ENCODE data around the gene FGF2.
"Not testable (repeated sequence)": the region's sequence is repeated elsewhere in the genome, so short reads cannot be mapped to it uniquely, and the experiment has no call there.

Gene FGF2

GRCh38 chr4:122945136-122945535 lies 118.5 kb downstream of the FGF2 start:
- DNase-seq = not testable (repeated sequence)

DNA sequence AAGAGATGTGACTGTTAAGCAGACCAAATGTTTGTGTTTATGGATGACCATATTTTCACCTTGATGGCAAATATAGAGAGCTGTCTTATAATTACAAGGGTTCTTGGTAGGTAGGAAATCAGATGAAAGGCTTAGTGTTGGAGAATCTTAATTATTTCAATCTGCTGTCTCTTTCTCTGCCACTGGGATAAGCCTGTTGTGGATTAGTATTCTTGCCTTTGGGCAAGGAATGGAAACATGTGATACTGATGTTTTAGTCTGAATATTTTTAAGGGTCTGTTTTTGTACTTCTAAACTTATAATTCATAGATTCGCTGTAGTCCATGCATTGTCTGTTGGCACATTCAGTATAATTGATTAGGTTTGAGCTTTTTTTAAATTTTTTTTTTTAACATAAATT lies 119.5 kb downstream of the FGF2 start:
- DNase-seq = no peak
